K562 (cell line): ENCODE data around the gene RBBP5. TPM values are rescaled to one million over a fixed set of nuclear protein-coding genes. Genes with fewer than 3 reads are reported as not detected.

ENCODE experiments used
- ATAC-seq: fragments of 200-7000 bp; cut with Tn5 transposase; 3 replicates; pipeline ENCODE4 v1.9.1; 2020; ENCODE audit warnings: moderate library complexity
- BruUV-seq: library from RNA; stranded (reverse); fragments of 400-500 nt; replicated peaks from 2 replicates; lab custom pipeline; 2021; lab: Mats Ljungman, UMichigan
- CTCF ChIA-PET: fragments of 300-600 bp; formaldehyde crosslinking; extraction: SDS; loops from one replicate; lab custom pipeline; 2021; ENCODE audit warnings: low intra/inter-chr PET ratio; lab: Yijun Ruan, JAX
- POLR2A ChIA-PET: fragments of 300-600, 350-650 bp; sonication (Branson Sonifier 250); formaldehyde crosslinking; extraction: SDS; loops from one replicate; lab custom pipeline; 2021; ENCODE audit warnings: antibody characterized with exemption, inconsistent platforms; lab: Yijun Ruan, JAX
- DNase-seq, 4 experiments: peaks; one replicate each; pipeline versions ENCODE4 v3.0.0 to v3.0.0-alpha.2; 2011 to 2018; ENCODE audit warnings: low spot score in 3 of 4, mixed read lengths in 3 of 4; ENCODE audit errors: extremely low read depth in 1 of 4
- FAIRE-seq: peaks from 2 replicates; lab custom pipeline; 2011; peaks lifted over from hg19 to GRCh38; lab: Jason Lieb, UNC
- H2AFZ ChIP-seq: 2 replicates; pipeline ENCODE4 v1.6.0; 2011; ENCODE audit warnings: low read depth, low read length, control low read depth, inconsistent platforms
- H3K27ac ChIP-seq: fragments of 200-600 bp; 3 replicates; pipeline ENCODE4 v1.8.0; 2011; ENCODE audit warnings: low read depth, mild to moderate bottlenecking, control low read depth, inconsistent platforms, low read length, moderate library complexity, mixed read lengths; ENCODE audit errors: extremely low read depth
- H3K27me3 ChIP-seq, 2 experiments: fragments of 300-600 bp in 1 of 2; 2 replicates in 1 of 2; 3 replicates in 1 of 2; pipeline versions ENCODE4 v1.6.0 to v1.8.0; 2011; ENCODE audit warnings: inconsistent platforms in 2 of 2, low read length in 2 of 2, mild to moderate bottlenecking in 1 of 2, mixed read lengths in 1 of 2, moderate library complexity in 1 of 2; ENCODE audit not compliant: control insufficient read depth in 2 of 2, insufficient read depth in 2 of 2
- H3K36me3 ChIP-seq: fragments of 300-600 bp; 3 replicates; pipeline ENCODE4 v1.8.0; 2011; ENCODE audit warnings: mild to moderate bottlenecking, low read length, inconsistent platforms; ENCODE audit not compliant: control insufficient read depth, insufficient read depth
- H3K4me1 ChIP-seq, 2 experiments: fragments of 200-600 bp in 1 of 2; replicated peaks in 1 of 2; 2 replicates in 1 of 2; 3 replicates in 1 of 2; pipeline versions ENCODE4 v1.5.1 to v1.8.0; 2011; ENCODE audit warnings: inconsistent platforms in 2 of 2, low read length in 2 of 2, mild to moderate bottlenecking in 1 of 2, mixed read lengths in 1 of 2, moderate library complexity in 1 of 2; ENCODE audit not compliant: control insufficient read depth in 2 of 2, insufficient read depth in 2 of 2
- H3K4me2 ChIP-seq: 2 replicates; pipeline ENCODE4 v1.6.1; 2011; ENCODE audit warnings: low read length, control low read depth, inconsistent platforms, mixed read lengths; ENCODE audit not compliant: insufficient read depth
- H3K4me3 ChIP-seq: fragments of 200-600 bp; sonication (generic), shearing (Covaris generic); 2 replicates; pipeline ENCODE4 v1.5.1; 2016; ENCODE audit warnings: control low read depth, inconsistent platforms
- H3K79me2 ChIP-seq: fragments of 200-600 bp; 3 replicates; pipeline ENCODE4 v1.8.0; 2011; ENCODE audit warnings: low read length, inconsistent platforms; ENCODE audit not compliant: control insufficient read depth, insufficient read depth
- H3K9ac ChIP-seq, 2 experiments: 2 replicates each; pipeline versions ENCODE4 v1.6.0 to v1.6.1; 2011; ENCODE audit warnings: low read depth in 2 of 2, low read length in 2 of 2, control low read depth in 1 of 2, inconsistent platforms in 1 of 2, mild to moderate bottlenecking in 1 of 2, mixed read lengths in 1 of 2; ENCODE audit not compliant: insufficient read depth in 1 of 2
- H3K9me1 ChIP-seq: one replicate; pipeline ENCODE4 v1.6.0; 2011; ENCODE audit warnings: inconsistent platforms, mild to moderate bottlenecking, low read length, moderate library complexity; ENCODE audit not compliant: control insufficient read depth, insufficient read depth
- H3K9me3 ChIP-seq: replicated peaks from 2 replicates; pipeline ENCODE4 v1.5.1; 2011; ENCODE audit warnings: low read depth, low read length, inconsistent platforms; ENCODE audit not compliant: control insufficient read depth, insufficient read depth
- H4K20me1 ChIP-seq: replicated peaks from 2 replicates; pipeline ENCODE4 v1.6.1; 2011; ENCODE audit warnings: low read length, inconsistent platforms, mixed read lengths; ENCODE audit not compliant: control insufficient read depth, insufficient read depth
- NCOA2 ChIP-seq, 2 experiments: fragments of 450-650 bp; IDR thresholded peaks; 2 replicates each; pipeline ENCODE4 v1.6.1; 2018; ENCODE audit warnings: mild to moderate bottlenecking in 2 of 2, moderate library complexity in 1 of 2; ENCODE audit not compliant: partially characterized antibody in 2 of 2
- NFE2 ChIP-seq: IDR thresholded peaks from 2 replicates; pipeline ENCODE4 v1.6.1; 2014; ENCODE audit warnings: antibody characterized with exemption, low read depth
- PML ChIP-seq: IDR thresholded peaks from 2 replicates; pipeline ENCODE4 v1.6.1; 2012; ENCODE audit warnings: low read length, inconsistent platforms
- RFX1 ChIP-seq: fragments of 450-650 bp; IDR thresholded peaks from 2 replicates; pipeline ENCODE4 v1.6.1; 2016; ENCODE audit warnings: mild to moderate bottlenecking, moderate library complexity
- ZFP36 ChIP-seq: fragments of 150-350 bp; IDR thresholded peaks from 2 replicates; pipeline ENCODE4 v1.6.1; 2018; ENCODE audit warnings: low read length, low read depth; ENCODE audit not compliant: partially characterized antibody
- ZNF217 ChIP-seq: sonication (generic); formaldehyde crosslinking; IDR thresholded peaks from 2 replicates; pipeline ENCODE4 v1.8.0; 2022; ENCODE audit warnings: mild to moderate bottlenecking, missing genetic modification reagents
- in situ Hi-C: fragments of 300-500 bp; cut with MboI; formaldehyde crosslinking; loops from 4 replicates; pipeline ENCODE4 v1.15.0; 2018; ENCODE audit warnings: inconsistent platforms, mixed read lengths
- intact Hi-C: fragments of 100-400 bp; cut with micrococcal nuclease; formaldehyde crosslinking; loops from 2 replicates; pipeline ENCODE4 v1.14.2; 2022
- polyA plus RNA-seq, 8 experiments: library from polyadenylated mRNA; depleted of rRNA in 4 of 8; stranded (reverse) in 5 of 8; unstranded in 3 of 8; fragments of >200 nt; fragmentation: Nextera tagmentation in 2 of 8; fragmentation: Illumina TruSeq in 1 of 8; extraction: Ambion mirVana in 2 of 8; extraction: Trizol in 1 of 8; gene quantifications; 2 replicates each; pipeline versions ENCODE4 v1.2.1 to v1.2.3, GENCODE V29; 2011 to 2014; ENCODE audit warnings: inconsistent platforms in 1 of 8, missing spikeins in 1 of 8
- total RNA-seq, 7 experiments: library from RNA; depleted of rRNA in 6 of 7; stranded (reverse); fragments of >200 nt in 6 of 7; fragmentation: Illumina TruSeq in 2 of 7; extraction: Trizol in 2 of 7; gene quantifications; 2 replicates each; pipeline versions ENCODE4 v1.2.1 to v1.2.3, GENCODE V29; 2011 to 2021; ENCODE audit warnings: low replicate concordance in 1 of 7
- TF ChIP-seq, protein P1 (sequence below): fragments of 450-650 bp; formaldehyde crosslinking; IDR thresholded peaks from 2 replicates; pipeline ENCODE4 v1.4.0; 2020; ENCODE audit warnings: mild to moderate bottlenecking, mixed read lengths

The RBBP5 gene
- total and polyA plus RNA-seq, 9 of the 15 experiments (the other 6 are each of a cell fraction or from before 2014, with no cell fraction given) = 17.2 to 37.4 (median 28.4) TPM

GRCh38 chr1:205111354-205111753, 10.4 kb downstream of the RBBP5 start:
- Histone ChIP-seq H3K9ac (no peak overlapping the region), H4K20me1 (no peaks in the 10 kb centered on the region), H2AFZ (no peak overlapping the region), H3K9me3 (no peaks in the 10 kb centered on the region), H3K4me1 (no peaks in the 10 kb centered on the region), H3K36me3 (peaks cover 80% of the 10 kb centered on the region), H3K27me3 (no peaks in the 10 kb centered on the region), H3K4me2 (no peak overlapping the region), H3K9me1 (no peaks in the 10 kb centered on the region), H3K79me2 (peaks cover 9% of the 10 kb centered on the region), H3K27ac (no peak overlapping the region), H3K4me3 (no peak overlapping the region)
- DNase-seq (no peak), FAIRE-seq (no peak), ATAC-seq (no peak)
- no peak for TF ChIP-seq RFX1
- TF ChIP-seq PML = no peak
- no peak for TF ChIP-seq NCOA2 (IDR thresholded peaks at IDR 0.05; ENCODE audit: partially characterized antibody in 2 of 2)
- no peak for TF ChIP-seq ZFP36
- TF ChIP-seq ZNF217 (CRISPR knock-in tag) = no peak
- TF ChIP-seq, protein P1, sequence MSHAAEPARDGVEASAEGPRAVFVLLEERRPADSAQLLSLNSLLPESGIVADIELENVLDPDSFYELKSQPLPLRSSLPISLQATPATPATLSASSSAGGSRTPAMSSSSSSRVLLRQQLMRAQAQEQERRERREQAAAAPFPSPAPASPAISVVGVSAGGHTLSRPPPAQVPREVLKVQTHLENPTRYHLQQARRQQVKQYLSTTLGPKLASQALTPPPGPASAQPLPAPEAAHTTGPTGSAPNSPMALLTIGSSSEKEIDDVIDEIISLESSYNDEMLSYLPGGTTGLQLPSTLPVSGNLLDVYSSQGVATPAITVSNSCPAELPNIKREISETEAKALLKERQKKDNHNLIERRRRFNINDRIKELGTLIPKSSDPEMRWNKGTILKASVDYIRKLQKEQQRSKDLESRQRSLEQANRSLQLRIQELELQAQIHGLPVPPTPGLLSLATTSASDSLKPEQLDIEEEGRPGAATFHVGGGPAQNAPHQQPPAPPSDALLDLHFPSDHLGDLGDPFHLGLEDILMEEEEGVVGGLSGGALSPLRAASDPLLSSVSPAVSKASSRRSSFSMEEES (CRISPR knock-in tag) = peak; percentile 60
- no peak for TF ChIP-seq NFE2
- intact Hi-C loops (no loop called here), in situ Hi-C loops (no loop called here)
- ChIA-PET POLR2A (interaction anchor here (0.9 to 4.4 kb wide), 2 partner anchors 9 to 21 kb away, joined by 3 to 55 read pairs; partner anchors contain the start of gene RBBP5), CTCF (no interaction called here)
- BruUV-seq = no TSS peak
